Endothelial cell of umbilical vein (primary cell): Measurements from ENCODE around the gene IWS1. TPM values are rescaled to one million over a fixed set of nuclear protein-coding genes. Genes with fewer than 3 reads are reported as not detected.

Experiments used
- BruUV-seq: library from RNA; stranded (reverse); fragments of 400-500 nt; replicated peaks from 2 replicates; lab custom pipeline; 2021; lab: Mats Ljungman, UMichigan
- CTCF ChIA-PET: fragments of 300-600, 350-600 bp; sonication (Branson Sonifier 250); formaldehyde crosslinking; loops from one replicate; lab custom pipeline; 2021; ENCODE audit warnings: antibody characterized with exemption, inconsistent platforms; lab: Charles Lee
- POLR2A ChIA-PET: fragments of 300-600, 350-600 bp; sonication (Branson Sonifier 250); formaldehyde crosslinking; loops from one replicate; lab custom pipeline; 2021; ENCODE audit warnings: antibody characterized with exemption, inconsistent platforms; lab: Charles Lee
- DNase-seq: peaks from one replicate; pipeline ENCODE4 v3.0.0-alpha.2; 2011; ENCODE audit warnings: low read depth, low spot score
- FAIRE-seq: peaks from 2 replicates; lab custom pipeline; 2011; peaks lifted over from hg19 to GRCh38; lab: Jason Lieb, UNC
- H2AFZ ChIP-seq: 2 replicates; pipeline ENCODE4 v1.6.0; 2012; ENCODE audit warnings: low read depth, low read length, control low read depth, inconsistent platforms
- H3K27ac ChIP-seq: 2 replicates; pipeline ENCODE4 v1.5.1; 2011; ENCODE audit warnings: low read depth, mild to moderate bottlenecking, control low read depth, low read length, moderate library complexity; ENCODE audit not compliant: insufficient read depth
- H3K27me3 ChIP-seq, 2 experiments: 2 replicates each; pipeline versions ENCODE4 v1.6.0 to v1.6.1; 2011; ENCODE audit warnings: low read length in 2 of 2, mixed read lengths in 1 of 2; ENCODE audit not compliant: control insufficient read depth in 2 of 2, insufficient read depth in 2 of 2
- H3K36me3 ChIP-seq, 2 experiments: 2 replicates in 1 of 2; 3 replicates in 1 of 2; pipeline ENCODE4 v1.5.1; 2011; ENCODE audit warnings: low read length in 2 of 2, mild to moderate bottlenecking in 1 of 2, moderate library complexity in 1 of 2; ENCODE audit not compliant: control insufficient read depth in 2 of 2, insufficient read depth in 2 of 2; ENCODE audit errors: extremely low read depth in 1 of 2
- H3K4me1 ChIP-seq: 3 replicates; pipeline ENCODE4 v1.5.1; 2011; ENCODE audit warnings: mild to moderate bottlenecking, low read length; ENCODE audit not compliant: control insufficient read depth, insufficient read depth; ENCODE audit errors: extremely low read depth
- H3K4me2 ChIP-seq: 2 replicates; pipeline ENCODE4 v1.6.1; 2011; ENCODE audit warnings: low read length, control low read depth, mixed read lengths; ENCODE audit not compliant: insufficient read depth
- H3K4me3 ChIP-seq, 3 experiments: fragments of 200-600 bp in 1 of 3; sonication (generic), shearing (Covaris generic) in 1 of 3; replicated peaks in 1 of 3; 2 replicates each; pipeline ENCODE4 v1.5.1; 2011 to 2016; ENCODE audit warnings: control low read depth in 3 of 3, low read length in 3 of 3, mild to moderate bottlenecking in 2 of 3, inconsistent platforms in 1 of 3, low read depth in 1 of 3, moderate library complexity in 1 of 3; ENCODE audit not compliant: insufficient read depth in 1 of 3
- H3K79me2 ChIP-seq: 2 replicates; pipeline ENCODE4 v1.6.0; 2012; ENCODE audit warnings: low read length, inconsistent platforms; ENCODE audit not compliant: control insufficient read depth, insufficient read depth
- H3K9ac ChIP-seq: replicated peaks from 2 replicates; pipeline ENCODE3; 2011; ENCODE audit warnings: low read length, control low read depth; ENCODE audit not compliant: insufficient read depth; ENCODE audit errors: extremely low read depth
- H3K9me1 ChIP-seq: replicated peaks from 3 replicates; pipeline ENCODE4 v1.6.0; 2011; ENCODE audit warnings: mild to moderate bottlenecking, low read length; ENCODE audit not compliant: control insufficient read depth, insufficient read depth; ENCODE audit errors: extremely low read depth
- H3K9me3 ChIP-seq: replicated peaks from 2 replicates; pipeline ENCODE4 v1.5.1; 2012; ENCODE audit warnings: low read length, inconsistent platforms; ENCODE audit not compliant: control insufficient read depth, insufficient read depth
- H4K20me1 ChIP-seq: replicated peaks from 2 replicates; pipeline ENCODE3; 2011; ENCODE audit warnings: mild to moderate bottlenecking, low read length; ENCODE audit not compliant: control insufficient read depth, insufficient read depth; ENCODE audit errors: extremely low read depth
- EZH2 ChIP-seq: IDR thresholded peaks from 2 replicates; pipeline ENCODE4 v1.6.1; 2012; ENCODE audit warnings: borderline replicate concordance, low read depth, mild to moderate bottlenecking, moderate library complexity, low read length, inconsistent platforms; ENCODE audit not compliant: severe bottlenecking
- FOS ChIP-seq: IDR thresholded peaks from 2 replicates; pipeline ENCODE4 v1.6.1; 2011; ENCODE audit warnings: mild to moderate bottlenecking, low read length, moderate library complexity, borderline replicate concordance; ENCODE audit not compliant: insufficient read depth
- GATA2 ChIP-seq: IDR thresholded peaks from 2 replicates; pipeline ENCODE4 v1.7.0; 2011; ENCODE audit warnings: low read depth, mild to moderate bottlenecking, moderate library complexity, mixed read lengths, low read length; ENCODE audit not compliant: insufficient read length, insufficient read depth
- MYC ChIP-seq: IDR thresholded peaks from one replicate; pipeline ENCODE4 v1.6.1; 2011; ENCODE audit warnings: mild to moderate bottlenecking, low read depth, low read length
- POLR2A ChIP-seq: IDR thresholded peaks from 2 replicates; pipeline ENCODE4 v1.6.1; 2012; ENCODE audit warnings: low read depth, mild to moderate bottlenecking, control low read depth, low read length
- POLR2AphosphoS5 ChIP-seq: IDR thresholded peaks from 2 replicates; pipeline ENCODE4 v1.6.1; 2012; ENCODE audit warnings: low read depth, mild to moderate bottlenecking, control low read depth, low read length, moderate library complexity; ENCODE audit not compliant: insufficient read depth
- dilution Hi-C: fragments of 300-500 bp; cut with MboI; formaldehyde crosslinking; loops from one replicate; pipeline ENCODE4 v1.15.0; 2019; ENCODE audit warnings: low sequenced_read_pairs; ENCODE audit not compliant: extremely low pct_ligation_motif_present
- intact Hi-C: fragments of 100-400 bp; cut with micrococcal nuclease; formaldehyde crosslinking; loops from one replicate; pipeline ENCODE4 v1.10.0; 2022
- polyA plus RNA-seq, 4 experiments: library from polyadenylated mRNA; depleted of rRNA in 3 of 4; stranded (reverse) in 3 of 4; unstranded in 1 of 4; fragments of >200 nt; gene quantifications; 2 replicates each; pipeline versions ENCODE4 v1.2.1 to v1.2.3, GENCODE V29; 2011 to 2012; ENCODE audit warnings: missing spikeins in 1 of 4
- total RNA-seq: library from RNA; stranded (reverse); gene quantifications from 2 replicates; pipeline ENCODE4 v1.2.3, GENCODE V29; 2021
- TF ChIP-seq, protein P1 (sequence below), 2 donors: IDR thresholded peaks; 1 replicate in 1 of 2; 2 replicates in 1 of 2; pipeline ENCODE4 v1.5.1; 2011; ENCODE audit warnings: low read length in 2 of 2, mild to moderate bottlenecking in 2 of 2, moderate library complexity in 2 of 2, control low read depth in 1 of 2, inconsistent platforms in 1 of 2, low read depth in 1 of 2; ENCODE audit not compliant: insufficient read depth in 1 of 2; ENCODE audit errors: extremely low read depth in 1 of 2

IWS1 gene
- total and polyA plus RNA-seq, 2 donors (not counting 3 experiments of a cell fraction or from before 2014, with no cell fraction given), result 14.7 to 51.0 TPM

DNA sequence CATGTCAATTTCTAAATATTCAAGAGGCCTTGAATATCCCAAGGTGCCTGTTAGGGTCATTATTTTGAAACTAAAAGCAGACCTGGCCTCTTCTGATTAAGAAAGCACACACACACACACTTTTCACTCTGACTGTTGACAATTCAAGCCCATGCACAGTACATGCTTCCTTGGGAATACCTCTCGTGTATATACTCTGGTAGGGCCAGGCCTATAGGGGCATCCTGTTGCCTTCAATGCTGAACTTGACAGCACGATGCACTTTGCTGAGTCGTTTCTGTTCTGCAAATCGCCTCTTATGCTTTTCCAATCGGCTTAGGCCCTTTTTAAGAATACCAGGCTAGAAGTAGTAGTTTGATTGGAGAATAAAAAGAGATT is 40.6 kb downstream of the IWS1 start:
- CTCF ChIA-PET, result no interaction called here
- dilution Hi-C loops, result no loop called here
- FAIRE-seq (no peak), DNase-seq (no peak)
- Histone ChIP-seq H2AFZ (no peak overlapping the region), H3K4me2 (no peak overlapping the region), H4K20me1 (no peaks in the 10 kb centered on the region), H3K9ac (no peak overlapping the region), H3K4me1 (no peaks in the 10 kb centered on the region), H3K9me3 (no peaks in the 10 kb centered on the region), H3K36me3 (peaks cover 31 to 40% of the 10 kb centered on the region in 2 experiments), H3K9me1 (no peaks in the 10 kb centered on the region), H3K27ac (no peak overlapping the region), H3K27me3 (no peaks in the 10 kb centered on the region), H3K79me2 (no peaks in the 10 kb centered on the region), H3K4me3 (no peak overlapping the region)
- no TSS peak for BruUV-seq
- TF ChIP-seq, protein P1, sequence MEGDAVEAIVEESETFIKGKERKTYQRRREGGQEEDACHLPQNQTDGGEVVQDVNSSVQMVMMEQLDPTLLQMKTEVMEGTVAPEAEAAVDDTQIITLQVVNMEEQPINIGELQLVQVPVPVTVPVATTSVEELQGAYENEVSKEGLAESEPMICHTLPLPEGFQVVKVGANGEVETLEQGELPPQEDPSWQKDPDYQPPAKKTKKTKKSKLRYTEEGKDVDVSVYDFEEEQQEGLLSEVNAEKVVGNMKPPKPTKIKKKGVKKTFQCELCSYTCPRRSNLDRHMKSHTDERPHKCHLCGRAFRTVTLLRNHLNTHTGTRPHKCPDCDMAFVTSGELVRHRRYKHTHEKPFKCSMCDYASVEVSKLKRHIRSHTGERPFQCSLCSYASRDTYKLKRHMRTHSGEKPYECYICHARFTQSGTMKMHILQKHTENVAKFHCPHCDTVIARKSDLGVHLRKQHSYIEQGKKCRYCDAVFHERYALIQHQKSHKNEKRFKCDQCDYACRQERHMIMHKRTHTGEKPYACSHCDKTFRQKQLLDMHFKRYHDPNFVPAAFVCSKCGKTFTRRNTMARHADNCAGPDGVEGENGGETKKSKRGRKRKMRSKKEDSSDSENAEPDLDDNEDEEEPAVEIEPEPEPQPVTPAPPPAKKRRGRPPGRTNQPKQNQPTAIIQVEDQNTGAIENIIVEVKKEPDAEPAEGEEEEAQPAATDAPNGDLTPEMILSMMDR (IDR thresholded peaks at IDR 0.05; ENCODE audit: extremely low read depth in 1 of 2, insufficient read depth in 1 of 2, low read depth in 1 of 2, low read length in 2 of 2), result no peak
- no peak for TF ChIP-seq POLR2A
- TF ChIP-seq MYC, result no peak
- TF ChIP-seq POLR2AphosphoS5, result no peak
- no peak for TF ChIP-seq FOS
- TF ChIP-seq GATA2, result no peak
- TF ChIP-seq EZH2, result no peak
- intact Hi-C loops, result no loop called here
- POLR2A ChIA-PET, result no interaction called here
